GM23338 (cell line): ENCODE measurements around the gene TPGS2. TPM values are rescaled to one million over a fixed set of nuclear protein-coding genes. Genes with fewer than 3 reads are reported as not detected.

ENCODE experiments used
- ATAC-seq: fragments of 200-7000 bp; cut with Tn5 transposase; 3 replicates; pipeline ENCODE4 v1.9.1; 2020
- DNase-seq: peaks from one replicate; pipeline ENCODE4 v3.0.0-alpha.2; 2015; ENCODE audit warnings: low spot score
- H2AFZ ChIP-seq: fragments of 200-600 bp; sonication (generic); 2 replicates; pipeline ENCODE4 v1.8.0; 2016; ENCODE audit warnings: antibody characterized with exemption, mild to moderate bottlenecking, moderate library complexity
- H3F3A ChIP-seq: fragments of 200-600 bp; sonication (generic); replicated peaks from 2 replicates; pipeline ENCODE4 v1.8.0; 2017; ENCODE audit warnings: antibody characterized with exemption, mixed run types, low read depth
- H3K27ac ChIP-seq: fragments of 200-600 bp; sonication (generic); 2 replicates; pipeline ENCODE4 v1.6.1; 2016; ENCODE audit warnings: low read depth
- H3K27me3 ChIP-seq: fragments of 200-600 bp; sonication (generic); 2 replicates; pipeline ENCODE4 v1.8.0; 2016; ENCODE audit warnings: mild to moderate bottlenecking, mixed run types, moderate library complexity; ENCODE audit not compliant: insufficient read depth
- H3K36me3 ChIP-seq: fragments of 200-600 bp; sonication (generic); 2 replicates; pipeline ENCODE4 v1.8.0; 2016; ENCODE audit warnings: mild to moderate bottlenecking; ENCODE audit not compliant: insufficient read depth
- H3K4me1 ChIP-seq: fragments of 200-600 bp; sonication (generic); 2 replicates; pipeline ENCODE4 v1.8.0; 2016; ENCODE audit warnings: mild to moderate bottlenecking, moderate library complexity; ENCODE audit not compliant: insufficient read depth
- H3K4me2 ChIP-seq: fragments of 200-600 bp; sonication (generic); 2 replicates; pipeline ENCODE4 v1.7.1; 2017; ENCODE audit warnings: mixed run types
- H3K4me3 ChIP-seq: fragments of 200-600 bp; sonication (generic); 2 replicates; pipeline ENCODE4 v1.6.1; 2016; ENCODE audit warnings: mixed run types
- H3K79me2 ChIP-seq: fragments of 200-600 bp; sonication (generic); replicated peaks from 2 replicates; pipeline ENCODE4 v1.8.0; 2017; ENCODE audit warnings: mild to moderate bottlenecking; ENCODE audit not compliant: insufficient read depth
- H3K9me2 ChIP-seq: fragments of 200-600 bp; sonication (generic); 2 replicates; pipeline ENCODE4 v1.8.0; 2017; ENCODE audit not compliant: insufficient read depth
- H4K20me1 ChIP-seq: fragments of 200-600 bp; sonication (generic); replicated peaks from 2 replicates; pipeline ENCODE4 v1.8.0; 2017; ENCODE audit warnings: mild to moderate bottlenecking; ENCODE audit not compliant: insufficient read depth
- H3K27ac Mint-ChIP-seq: 2 replicates; pipeline ENCODE4 v1.8.0; 2020; ENCODE audit warnings: inconsistent platforms, mild to moderate bottlenecking, moderate library complexity, mixed read lengths
- H3K27me3 Mint-ChIP-seq: 3 replicates; pipeline ENCODE4 v1.8.0; 2022; ENCODE audit warnings: low read depth, mild to moderate bottlenecking, moderate library complexity, mixed read lengths, inconsistent platforms; ENCODE audit not compliant: insufficient read depth, poor library complexity
- H3K36me3 Mint-ChIP-seq: 3 replicates; pipeline ENCODE4 v1.8.0; 2021; ENCODE audit warnings: low read depth, mild to moderate bottlenecking, inconsistent platforms, moderate library complexity, mixed read lengths
- H3K4me1 Mint-ChIP-seq: 3 replicates; pipeline ENCODE4 v1.8.0; 2020; ENCODE audit warnings: mild to moderate bottlenecking, inconsistent platforms, mixed read lengths
- H3K4me3 Mint-ChIP-seq: 3 replicates; pipeline ENCODE4 v1.8.0; 2021; ENCODE audit warnings: moderate library complexity, mild to moderate bottlenecking, inconsistent platforms, mixed read lengths
- H3K9me3 Mint-ChIP-seq: 3 replicates; pipeline ENCODE4 v1.8.0; 2020; ENCODE audit warnings: moderate library complexity, mild to moderate bottlenecking, inconsistent platforms, mixed read lengths
- CREB1 ChIP-seq: fragments of 250-450 bp; sonication (Bioruptor Pico); IDR thresholded peaks from 2 replicates; pipeline ENCODE4 v1.5.0; 2020; ENCODE audit warnings: low read depth, mild to moderate bottlenecking, moderate library complexity
- CTCF ChIP-seq, 2 experiments: fragments of 200-600 bp in 1 of 2; sonication (generic) in 1 of 2; conservative IDR thresholded peaks; 2 replicates each; pipeline versions ENCODE4 v1.5.1 to v1.6.1; 2016 to 2017; ENCODE audit warnings: antibody characterized with exemption in 2 of 2, low read depth in 2 of 2, mild to moderate bottlenecking in 2 of 2, moderate library complexity in 1 of 2
- ETS1 ChIP-seq: IDR thresholded peaks from 2 replicates; pipeline ENCODE4 v1.6.1; 2016; ENCODE audit warnings: antibody characterized with exemption
- EZH2 ChIP-seq: fragments of 200-600 bp; sonication (generic); IDR thresholded peaks from one replicate; pipeline ENCODE4 v1.8.0; 2017; ENCODE audit warnings: antibody characterized with exemption, mild to moderate bottlenecking, low read depth; ENCODE audit not compliant: unreplicated experiment
- EZH2phosphoT487 ChIP-seq: fragments of 200-600 bp; sonication (generic); IDR thresholded peaks from one replicate; pipeline ENCODE4 v1.8.1; 2018; ENCODE audit warnings: antibody characterized with exemption; ENCODE audit not compliant: unreplicated experiment
- JUNB ChIP-seq: IDR thresholded peaks from one replicate; pipeline ENCODE4 v1.6.1; 2016; ENCODE audit warnings: antibody characterized with exemption; ENCODE audit not compliant: unreplicated experiment
- NANOG ChIP-seq: IDR thresholded peaks from 2 replicates; pipeline ENCODE4 v1.6.1; 2016; ENCODE audit warnings: antibody characterized with exemption, borderline replicate concordance
- POLR2AphosphoS5 ChIP-seq: IDR thresholded peaks from 2 replicates; pipeline ENCODE4 v1.6.1; 2016; ENCODE audit warnings: antibody characterized with exemption, low read depth
- REST ChIP-seq: IDR thresholded peaks from one replicate; pipeline ENCODE4 v1.6.1; 2018; ENCODE audit warnings: antibody characterized with exemption; ENCODE audit not compliant: unreplicated experiment
- STAT1 ChIP-seq: IDR thresholded peaks from one replicate; pipeline ENCODE4 v1.6.1; 2016; ENCODE audit warnings: antibody characterized with exemption; ENCODE audit not compliant: unreplicated experiment
- ZNF114 ChIP-seq: fragments of 250-450 bp; sonication (Bioruptor Pico); IDR thresholded peaks from 2 replicates; pipeline ENCODE4 v1.5.0; 2020; ENCODE audit warnings: mild to moderate bottlenecking, moderate library complexity
- ZNF331 ChIP-seq: fragments of 250-450 bp; sonication (Bioruptor Pico); IDR thresholded peaks from 2 replicates; pipeline ENCODE4 v1.5.0; 2020; ENCODE audit warnings: low read depth, mild to moderate bottlenecking, moderate library complexity
- ZNF462 ChIP-seq: fragments of 250-450 bp; sonication (Bioruptor Pico); IDR thresholded peaks from 2 replicates; pipeline ENCODE4 v1.5.0; 2020; ENCODE audit warnings: mild to moderate bottlenecking, moderate library complexity
- polyA plus RNA-seq: library from polyadenylated mRNA; unstranded; fragments of >200 nt; fragmentation: Nextera tagmentation; extraction: Ambion mirVana; gene quantifications from 2 replicates; pipeline ENCODE4 v1.2.1, GENCODE V29; 2016
- total RNA-seq: library from RNA; depleted of rRNA; stranded (reverse); fragments of >200 nt; shearing (Covaris generic); gene quantifications from 2 replicates; pipeline ENCODE4 v1.2.3, GENCODE V29; 2014

TPGS2 gene
- total and polyA plus RNA-seq, 2 experiments from 2014 or later = 136 to 167 TPM

GRCh38 chr18:36805105-36805504, 23.7 kb downstream of the TPGS2 start:
- Mint-ChIP-seq H3K4me3 (no peak overlapping the region), H3K27ac (no peak overlapping the region), H3K27me3 (peaks cover 1% of the 10 kb centered on the region), H3K4me1 (no peaks in the 10 kb centered on the region; the same call in 2 of the 3 replicates), H3K36me3 (peaks cover 64% of the 10 kb centered on the region), H3K9me3 (no peaks in the 10 kb centered on the region)
- Histone ChIP-seq H3K36me3 (peaks cover 23% of the 10 kb centered on the region), H3K9me2 (no peaks in the 10 kb centered on the region), H4K20me1 (peaks cover 5% of the 10 kb centered on the region), H3K79me2 (no peaks in the 10 kb centered on the region), H3F3A (no peaks in the 10 kb centered on the region), H3K4me3 (no peak overlapping the region), H3K27me3 (no peaks in the 10 kb centered on the region), H3K4me1 (no peaks in the 10 kb centered on the region), H3K4me2 (no peak overlapping the region), H3K27ac (no peak overlapping the region), H2AFZ (no peak overlapping the region)
- ATAC-seq (no peak), DNase-seq (no peak)
- TF ChIP-seq CREB1 (CRISPR knock-in tag) (no peak), ZNF114 (CRISPR knock-in tag) (no peak), ZNF462 (CRISPR knock-in tag) (no peak), EZH2 (no peak), NANOG (no peak), ZNF331 (CRISPR knock-in tag) (no peak), JUNB (no peak), STAT1 (no peak), POLR2AphosphoS5 (no peak), ETS1 (no peak), EZH2phosphoT487 (no peak), REST (no peak), CTCF (conservative IDR thresholded peaks at IDR 0.05; ENCODE audit: low read depth in 2 of 2) (no peak)
